Measurements from ENCODE around the gene PRCC. TPM values are rescaled to one million over a fixed set of nuclear protein-coding genes. Genes with fewer than 3 reads are reported as not detected.

Gene PRCC
- total and polyA plus RNA-seq, 2 of the 13 experiments (the other 11 are each of a cell fraction or from before 2014, with no cell fraction given): 24.2 to 40.5 TPM

DNA sequence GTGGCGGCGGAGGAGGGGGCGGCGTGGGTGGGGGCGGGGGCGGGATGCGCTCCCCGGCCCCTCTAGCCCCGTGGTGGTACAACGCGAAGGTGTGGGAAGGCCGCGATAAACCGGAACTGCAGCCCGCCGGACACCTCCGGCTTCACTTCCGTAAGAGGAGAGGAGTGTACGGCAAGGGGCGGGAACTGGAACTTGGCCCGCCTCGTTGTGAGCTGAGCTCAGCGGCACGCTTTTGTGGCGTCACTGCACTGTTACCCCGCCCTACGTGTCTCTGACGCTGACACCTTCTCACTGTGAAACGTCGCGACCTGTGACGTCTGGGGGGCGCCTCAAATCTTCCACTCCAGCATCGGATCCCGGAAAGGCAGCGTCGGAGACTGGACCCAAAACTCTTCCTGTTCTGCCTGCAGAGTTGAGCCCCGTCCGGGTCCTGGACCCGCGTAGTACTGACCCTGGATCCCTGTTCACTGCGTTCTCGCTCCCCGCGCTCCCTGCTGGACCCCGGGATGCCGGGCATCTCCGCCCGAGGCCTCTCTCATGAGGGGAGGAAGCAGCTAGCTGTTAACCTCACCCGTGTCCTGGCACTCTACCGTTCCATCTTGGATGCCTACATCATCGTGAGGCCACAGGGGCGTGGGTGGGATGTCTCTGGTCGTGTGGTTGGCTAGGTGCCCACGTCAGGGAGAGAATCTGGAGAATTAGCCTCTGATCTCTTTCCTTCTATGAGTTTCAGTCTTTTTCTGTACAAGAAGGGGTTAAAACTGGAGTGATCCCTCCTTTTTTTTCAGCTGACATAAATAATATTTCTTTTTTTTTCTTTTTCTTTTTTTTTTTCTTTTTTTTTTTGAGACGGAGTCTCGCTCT lies 38.5 kb upstream of the PRCC start, which contains the start of gene ISG20L2 (continued):
- TF ChIP-seq, protein P1, sequence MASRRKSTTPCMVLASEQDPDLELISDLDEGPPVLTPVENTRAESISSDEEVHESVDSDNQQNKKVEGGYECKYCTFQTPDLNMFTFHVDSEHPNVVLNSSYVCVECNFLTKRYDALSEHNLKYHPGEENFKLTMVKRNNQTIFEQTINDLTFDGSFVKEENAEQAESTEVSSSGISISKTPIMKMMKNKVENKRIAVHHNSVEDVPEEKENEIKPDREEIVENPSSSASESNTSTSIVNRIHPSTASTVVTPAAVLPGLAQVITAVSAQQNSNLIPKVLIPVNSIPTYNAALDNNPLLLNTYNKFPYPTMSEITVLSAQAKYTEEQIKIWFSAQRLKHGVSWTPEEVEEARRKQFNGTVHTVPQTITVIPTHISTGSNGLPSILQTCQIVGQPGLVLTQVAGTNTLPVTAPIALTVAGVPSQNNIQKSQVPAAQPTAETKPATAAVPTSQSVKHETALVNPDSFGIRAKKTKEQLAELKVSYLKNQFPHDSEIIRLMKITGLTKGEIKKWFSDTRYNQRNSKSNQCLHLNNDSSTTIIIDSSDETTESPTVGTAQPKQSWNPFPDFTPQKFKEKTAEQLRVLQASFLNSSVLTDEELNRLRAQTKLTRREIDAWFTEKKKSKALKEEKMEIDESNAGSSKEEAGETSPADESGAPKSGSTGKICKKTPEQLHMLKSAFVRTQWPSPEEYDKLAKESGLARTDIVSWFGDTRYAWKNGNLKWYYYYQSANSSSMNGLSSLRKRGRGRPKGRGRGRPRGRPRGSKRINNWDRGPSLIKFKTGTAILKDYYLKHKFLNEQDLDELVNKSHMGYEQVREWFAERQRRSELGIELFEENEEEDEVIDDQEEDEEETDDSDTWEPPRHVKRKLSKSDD (CRISPR knock-in tag; IDR thresholded peaks at IDR 0.05; ENCODE audit: low read depth): peak; percentile 100
- TF ChIP-seq ISX (CRISPR knock-in tag; conservative IDR thresholded peaks at IDR 0.05) (no peak), PCBP2 (optimal IDR thresholded peaks at IDR 0.05; ENCODE audit: low read depth, low read length, poor library complexity, severe bottlenecking) (no peak), IRX3 (CRISPR knock-in tag; IDR thresholded peaks at IDR 0.05; ENCODE audit: borderline replicate concordance, low read depth) (no peak), ZNF558 (CRISPR knock-in tag; IDR thresholded peaks at IDR 0.05; ENCODE audit: borderline replicate concordance) (no peak), CHCHD3 (CRISPR knock-in tag; IDR thresholded peaks at IDR 0.05) (no peak), MYNN (CRISPR knock-in tag; IDR thresholded peaks at IDR 0.05; ENCODE audit: low read depth) (no peak), ZFP37 (CRISPR knock-in tag; IDR thresholded peaks at IDR 0.05; ENCODE audit: borderline replicate concordance) (no peak), RFX3 (CRISPR knock-in tag; IDR thresholded peaks at IDR 0.05) (no peak), GZF1 (CRISPR knock-in tag; IDR thresholded peaks at IDR 0.05) (no peak), ZNF207 (IDR thresholded peaks at IDR 0.05; ENCODE audit: borderline replicate concordance) (no peak), ZNF850 (CRISPR knock-in tag; conservative IDR thresholded peaks at IDR 0.05) (no peak), MIER2 (CRISPR knock-in tag; IDR thresholded peaks at IDR 0.05) (0 out of 2 replicates have a peak, but pooled peaks have one; percentile 8), ZNF33B (CRISPR knock-in tag; IDR thresholded peaks at IDR 0.05) (no peak), XRCC5 (optimal IDR thresholded peaks at IDR 0.05; ENCODE audit: low read length) (peak; percentile 53), ZSCAN12 (CRISPR knock-in tag; IDR thresholded peaks at IDR 0.05) (no peak), FLYWCH1 (CRISPR knock-in tag; IDR thresholded peaks at IDR 0.05) (no peak), XBP1 (CRISPR knock-in tag; IDR thresholded peaks at IDR 0.05) (no peak), NR2F2 (IDR thresholded peaks at IDR 0.05; ENCODE audit: borderline replicate concordance, low read depth) (no peak), KAT7 (CRISPR knock-in tag; IDR thresholded peaks at IDR 0.05; ENCODE audit: borderline replicate concordance) (no peak), MBNL3 (CRISPR knock-in tag; conservative IDR thresholded peaks at IDR 0.05) (no peak), SRSF9 (IDR thresholded peaks at IDR 0.05; ENCODE audit: borderline replicate concordance, insufficient read depth, low read depth, low read length, poor library complexity, severe bottlenecking) (no peak), FOXK1 (CRISPR knock-in tag; IDR thresholded peaks at IDR 0.05; ENCODE audit: borderline replicate concordance, low read depth) (peak; percentile 72; the same call in 1 of the 2 replicates)
- TF ChIP-seq, protein P2, sequence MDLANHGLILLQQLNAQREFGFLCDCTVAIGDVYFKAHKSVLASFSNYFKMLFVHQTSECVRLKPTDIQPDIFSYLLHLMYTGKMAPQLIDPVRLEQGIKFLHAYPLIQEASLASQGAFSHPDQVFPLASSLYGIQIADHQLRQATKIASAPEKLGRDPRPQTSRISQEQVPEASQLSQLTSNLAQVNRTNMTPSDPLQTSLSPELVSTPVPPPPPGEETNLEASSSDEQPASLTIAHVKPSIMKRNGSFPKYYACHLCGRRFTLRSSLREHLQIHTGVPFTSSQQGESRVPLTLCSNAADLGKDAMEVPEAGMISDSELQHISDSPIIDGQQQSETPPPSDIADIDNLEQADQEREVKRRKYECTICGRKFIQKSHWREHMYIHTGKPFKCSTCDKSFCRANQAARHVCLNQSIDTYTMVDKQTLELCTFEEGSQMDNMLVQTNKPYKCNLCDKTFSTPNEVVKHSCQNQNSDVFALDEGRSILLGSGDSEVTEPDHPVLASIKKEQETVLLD (CRISPR knock-in tag; IDR thresholded peaks at IDR 0.05; ENCODE audit: low read depth): no peak
- TF ChIP-seq, protein P3, sequence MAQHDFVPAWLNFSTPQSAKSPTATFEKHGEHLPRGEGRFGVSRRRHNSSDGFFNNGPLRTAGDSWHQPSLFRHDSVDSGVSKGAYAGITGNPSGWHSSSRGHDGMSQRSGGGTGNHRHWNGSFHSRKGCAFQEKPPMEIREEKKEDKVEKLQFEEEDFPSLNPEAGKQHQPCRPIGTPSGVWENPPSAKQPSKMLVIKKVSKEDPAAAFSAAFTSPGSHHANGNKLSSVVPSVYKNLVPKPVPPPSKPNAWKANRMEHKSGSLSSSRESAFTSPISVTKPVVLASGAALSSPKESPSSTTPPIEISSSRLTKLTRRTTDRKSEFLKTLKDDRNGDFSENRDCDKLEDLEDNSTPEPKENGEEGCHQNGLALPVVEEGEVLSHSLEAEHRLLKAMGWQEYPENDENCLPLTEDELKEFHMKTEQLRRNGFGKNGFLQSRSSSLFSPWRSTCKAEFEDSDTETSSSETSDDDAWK (CRISPR knock-in tag; IDR thresholded peaks at IDR 0.05): no peak
